ENCODE measurements around the gene GAP43.

Gene GAP43

GRCh38 chr3:115623044-115623868 lies at the start of gene GAP43:
TSS of gene GAP43 (plus strand) at chr3:115623510. CDS start at chr3:115623690, 180 bp downstream.
- Histone ChIP-seq H3K4me2 (ENCODE audit: low read depth, low read length, poor library complexity, severe bottlenecking) (no peak within 1 kb of the TSS), H3K9ac (ENCODE audit: low read depth, low read length, poor library complexity, severe bottlenecking) (no peak within 1 kb of the TSS), H3K9me3 (ENCODE audit: insufficient read depth, low read depth, low read length) (no peaks in the 10 kb centered on the region), H3K36me3 (ENCODE audit: insufficient read depth, low read length) (no peaks in the 10 kb centered on the region), H4K20me1 (ENCODE audit: insufficient read depth, low read length, poor library complexity, severe bottlenecking) (no peaks in the 10 kb centered on the region), H3K9me2 (replicated peaks; ENCODE audit: low read depth, low read length) (no peaks in the 10 kb centered on the region), H2AFZ (ENCODE audit: low read length) (no peak within 1 kb of the TSS), H3K4me1 (ENCODE audit: insufficient read depth, low read length, poor library complexity, severe bottlenecking) (no peaks in the 10 kb centered on the region), H3F3A (ENCODE audit: low read depth) (no peaks in the 10 kb centered on the region), H3K79me2 (ENCODE audit: insufficient read depth, low read length) (no peaks in the 10 kb centered on the region), H3K27me3 (ENCODE audit: insufficient read depth, low read length, poor library complexity, severe bottlenecking) (no peaks in the 10 kb centered on the region), H3K4me3 (ENCODE audit: low read length, poor library complexity, severe bottlenecking) (no peak within 1 kb of the TSS)
- TF ChIP-seq EZH2phosphoT487 (IDR thresholded peaks at IDR 0.05; ENCODE audit: borderline replicate concordance) (no peak), CTCF (conservative IDR thresholded peaks at IDR 0.05; ENCODE audit: low read length) (no peak)

GRCh38 chr3:115576325-115576875 lies 46.9 kb upstream of the GAP43 start:
- no peaks in the 10 kb centered on the region for H3K27me3 ChIP-seq (ENCODE audit: insufficient read depth, low read length, poor library complexity, severe bottlenecking)
- no peaks in the 10 kb centered on the region for H3K4me1 ChIP-seq (ENCODE audit: insufficient read depth, low read length, poor library complexity, severe bottlenecking)
- H3K36me3 ChIP-seq (ENCODE audit: insufficient read depth, low read length) = no peaks in the 10 kb centered on the region
- H3K79me2 ChIP-seq (ENCODE audit: insufficient read depth, low read length) = no peaks in the 10 kb centered on the region
- no peak overlapping the region for H2AFZ ChIP-seq (ENCODE audit: low read length)
- no peak overlapping the region for H3K4me3 ChIP-seq (ENCODE audit: low read length, poor library complexity, severe bottlenecking)
- no peak overlapping the region for H3K9ac ChIP-seq (ENCODE audit: low read depth, low read length, poor library complexity, severe bottlenecking)
- H3K9me2 ChIP-seq (replicated peaks; ENCODE audit: low read depth, low read length) = no peaks in the 10 kb centered on the region
- TF ChIP-seq EZH2phosphoT487 (IDR thresholded peaks at IDR 0.05; ENCODE audit: borderline replicate concordance) = no peak
- no peak for TF ChIP-seq CTCF (conservative IDR thresholded peaks at IDR 0.05; ENCODE audit: low read length)
- H4K20me1 ChIP-seq (ENCODE audit: insufficient read depth, low read length, poor library complexity, severe bottlenecking) = no peaks in the 10 kb centered on the region
- no peak overlapping the region for H3K4me2 ChIP-seq (ENCODE audit: low read depth, low read length, poor library complexity, severe bottlenecking)
- H3F3A ChIP-seq (ENCODE audit: low read depth) = no peaks in the 10 kb centered on the region
- no peaks in the 10 kb centered on the region for H3K9me3 ChIP-seq (ENCODE audit: insufficient read depth, low read depth, low read length)

- Histone ChIP-seq H3K9me2 (replicated peaks; ENCODE audit: low read depth, low read length) (no peaks in the 10 kb centered on the region), H3K36me3 (ENCODE audit: insufficient read depth, low read length) (no peaks in the 10 kb centered on the region), H3K9me3 (ENCODE audit: insufficient read depth, low read depth, low read length) (no peaks in the 10 kb centered on the region), H2AFZ (ENCODE audit: low read length) (no peak overlapping the region), H3K9ac (ENCODE audit: low read depth, low read length, poor library complexity, severe bottlenecking) (no peak overlapping the region), H3K4me2 (ENCODE audit: low read depth, low read length, poor library complexity, severe bottlenecking) (no peak overlapping the region), H4K20me1 (ENCODE audit: insufficient read depth, low read length, poor library complexity, severe bottlenecking) (no peaks in the 10 kb centered on the region), H3K79me2 (ENCODE audit: insufficient read depth, low read length) (no peaks in the 10 kb centered on the region), H3K4me3 (ENCODE audit: low read length, poor library complexity, severe bottlenecking) (no peak overlapping the region), H3K27me3 (ENCODE audit: insufficient read depth, low read length, poor library complexity, severe bottlenecking) (no peaks in the 10 kb centered on the region), H3F3A (ENCODE audit: low read depth) (no peaks in the 10 kb centered on the region), H3K4me1 (ENCODE audit: insufficient read depth, low read length, poor library complexity, severe bottlenecking) (no peaks in the 10 kb centered on the region)
- no peak for TF ChIP-seq CTCF (conservative IDR thresholded peaks at IDR 0.05; ENCODE audit: low read length)
- TF ChIP-seq EZH2phosphoT487 (IDR thresholded peaks at IDR 0.05; ENCODE audit: borderline replicate concordance) = no peak
These were observed 46.3 kb upstream of the GAP43 start for GRCh38 chr3:115577000-115577399.

Data from Loucy (cell line).